ENCODE measurements around the gene PLEKHM2.

Gene PLEKHM2

GRCh38 chr1:15701784-15702183 is 17.7 kb downstream of the PLEKHM2 start:
- no peak for DNase-seq (ENCODE audit: low read depth in 2 of 3, low spot score in 1 of 3)

- DNase-seq (ENCODE audit: low read depth in 2 of 3, low spot score in 1 of 3) = no peak
Measured at GRCh38 chr1:15702722-15703550, 18.8 kb downstream of the PLEKHM2 start.

- no peak for DNase-seq (ENCODE audit: low read depth in 2 of 3, low spot score in 1 of 3)
Measured at GRCh38 chr1:15703562-15703961, 19.4 kb downstream of the PLEKHM2 start.

GRCh38 chr1:15704526-15705183 is 20.5 kb downstream of the PLEKHM2 start:
- no peak for DNase-seq (ENCODE audit: low read depth in 2 of 3, low spot score in 1 of 3)

- no peak for DNase-seq (ENCODE audit: low read depth in 2 of 3, low spot score in 1 of 3)
Measured at GRCh38 chr1:15705184-15705566, 21.1 kb downstream of the PLEKHM2 start.

- DNase-seq (ENCODE audit: low read depth in 2 of 3, low spot score in 1 of 3) = no peak
Measured at GRCh38 chr1:15706751-15707150, 22.6 kb downstream of the PLEKHM2 start.

GRCh38 chr1:15707239-15707925 is 23.3 kb downstream of the PLEKHM2 start:
- no peak for DNase-seq (ENCODE audit: low read depth in 2 of 3, low spot score in 1 of 3)

GRCh38 chr1:15708486-15709137 is 24.5 kb downstream of the PLEKHM2 start:
- no peak for DNase-seq (ENCODE audit: low read depth in 2 of 3, low spot score in 1 of 3)

GRCh38 chr1:15709226-15709625 is 25.1 kb downstream of the PLEKHM2 start:
- no peak for DNase-seq (ENCODE audit: low read depth in 2 of 3, low spot score in 1 of 3)

GRCh38 chr1:15712168-15712567 is 28.0 kb downstream of the PLEKHM2 start:
- DNase-seq (ENCODE audit: low read depth in 2 of 3, low spot score in 1 of 3) = no peak

GRCh38 chr1:15714406-15715136 is 30.5 kb downstream of the PLEKHM2 start:
- DNase-seq (ENCODE audit: low read depth in 2 of 3, low spot score in 1 of 3) = no peak

GRCh38 chr1:15717418-15718125 is 33.5 kb downstream of the PLEKHM2 start:
- no peak for DNase-seq (ENCODE audit: low read depth in 2 of 3, low spot score in 1 of 3)

- no peak for DNase-seq (ENCODE audit: low read depth in 2 of 3, low spot score in 1 of 3)
Measured at GRCh38 chr1:15718199-15718601, 34.1 kb downstream of the PLEKHM2 start.

- DNase-seq (ENCODE audit: low read depth in 2 of 3, low spot score in 1 of 3) = no peak
Measured at GRCh38 chr1:15719381-15720120, 35.4 kb downstream of the PLEKHM2 start.

GRCh38 chr1:15720861-15721260 is 36.7 kb downstream of the PLEKHM2 start:
- no peak for DNase-seq (ENCODE audit: low read depth in 2 of 3, low spot score in 1 of 3)

- no peak for DNase-seq (ENCODE audit: low read depth in 2 of 3, low spot score in 1 of 3)
Measured at GRCh38 chr1:15722411-15722810, 38.3 kb downstream of the PLEKHM2 start.

GRCh38 chr1:15722836-15723532 is 38.9 kb downstream of the PLEKHM2 start:
- no peak for DNase-seq (ENCODE audit: low read depth in 2 of 3, low spot score in 1 of 3)

- no peak for DNase-seq (ENCODE audit: low read depth in 2 of 3, low spot score in 1 of 3)
Measured at GRCh38 chr1:15723631-15724246, 39.6 kb downstream of the PLEKHM2 start.
